Trophoblast cell (in vitro differentiated cells and primary cell): ENCODE results near the gene CCDC82.
A peak's percentile ranks its signal among the peaks of the same experiment; 100 is the strongest.

Experiments used
- DNase-seq, 2 donors: peaks; one replicate each; pipeline ENCODE4 v3.0.0-alpha.2; 2016
- H2AFZ ChIP-seq: 2 replicates; pipeline ENCODE4 v1.6.1; 2013; ENCODE audit warnings: low read length, moderate library complexity, mild to moderate bottlenecking; ENCODE audit not compliant: insufficient read depth, poor library complexity
- H2AK5ac ChIP-seq: 2 replicates; pipeline ENCODE4 v1.6.1; 2013; ENCODE audit warnings: mild to moderate bottlenecking, low read length
- H2BK120ac ChIP-seq: 2 replicates; pipeline ENCODE4 v1.6.1; 2013; ENCODE audit warnings: low read length, mild to moderate bottlenecking, moderate library complexity; ENCODE audit not compliant: insufficient read depth, poor library complexity
- H2BK12ac ChIP-seq: 2 replicates; pipeline ENCODE4 v1.6.1; 2013; ENCODE audit warnings: mild to moderate bottlenecking, low read length, moderate library complexity
- H2BK5ac ChIP-seq: 2 replicates; pipeline ENCODE4 v1.6.1; 2013; ENCODE audit warnings: low read length, low read depth, moderate library complexity, mild to moderate bottlenecking; ENCODE audit not compliant: poor library complexity
- H3K14ac ChIP-seq: 2 replicates; pipeline ENCODE4 v1.6.1; 2013; ENCODE audit warnings: mild to moderate bottlenecking, low read length
- H3K18ac ChIP-seq: 2 replicates; pipeline ENCODE4 v1.6.1; 2013; ENCODE audit warnings: mild to moderate bottlenecking, low read length
- H3K23ac ChIP-seq: 2 replicates; pipeline ENCODE4 v1.6.1; 2013; ENCODE audit warnings: low read length
- H3K27ac ChIP-seq: 2 replicates; pipeline ENCODE4 v1.5.1; 2013; ENCODE audit warnings: low read depth, mild to moderate bottlenecking, inconsistent platforms, low read length, moderate library complexity
- H3K27me3 ChIP-seq: 2 replicates; pipeline ENCODE4 v1.6.1; 2013; ENCODE audit warnings: inconsistent platforms, mild to moderate bottlenecking, low read length, moderate library complexity; ENCODE audit not compliant: insufficient read depth
- H3K36me3 ChIP-seq, 2 experiments: 1 replicate in 1 of 2; 2 replicates in 1 of 2; pipeline ENCODE4 v1.6.1; 2013; ENCODE audit warnings: low read length in 2 of 2, mild to moderate bottlenecking in 2 of 2, moderate library complexity in 1 of 2; ENCODE audit not compliant: insufficient read depth in 2 of 2, control insufficient read depth in 1 of 2
- H3K4ac ChIP-seq: 2 replicates; pipeline ENCODE4 v1.6.1; 2013; ENCODE audit warnings: low read depth, mild to moderate bottlenecking, low read length, moderate library complexity
- H3K4me1 ChIP-seq, 2 experiments: 1 replicate in 1 of 2; 2 replicates in 1 of 2; pipeline ENCODE4 v1.6.1; 2013; ENCODE audit warnings: low read length in 2 of 2, mild to moderate bottlenecking in 2 of 2, moderate library complexity in 1 of 2; ENCODE audit not compliant: insufficient read depth in 2 of 2, control insufficient read depth in 1 of 2
- H3K4me2 ChIP-seq: 2 replicates; pipeline ENCODE4 v1.6.1; 2013; ENCODE audit warnings: inconsistent platforms, mild to moderate bottlenecking, low read length, moderate library complexity
- H3K4me3 ChIP-seq: 2 replicates; pipeline ENCODE4 v1.5.1; 2013; ENCODE audit warnings: mild to moderate bottlenecking, low read depth, low read length, inconsistent platforms
- H3K79me1 ChIP-seq: one replicate; pipeline ENCODE4 v1.6.1; 2013; ENCODE audit warnings: low read length
- H3K79me2 ChIP-seq: 2 replicates; pipeline ENCODE4 v1.6.1; 2013; ENCODE audit warnings: low read length, mild to moderate bottlenecking; ENCODE audit not compliant: control insufficient read depth, insufficient read depth, poor library complexity
- H3K9ac ChIP-seq: 2 replicates; pipeline ENCODE4 v1.6.1; 2013; ENCODE audit warnings: mild to moderate bottlenecking, low read length
- H3K9me3 ChIP-seq: 2 replicates; pipeline ENCODE4 v1.6.1; 2013; ENCODE audit warnings: low read depth, mild to moderate bottlenecking, control low read depth, inconsistent platforms, low read length; ENCODE audit not compliant: insufficient read depth
- H4K12ac ChIP-seq: 2 replicates; pipeline ENCODE4 v1.6.1; 2013; ENCODE audit warnings: low read depth, mild to moderate bottlenecking, low read length, moderate library complexity
- H4K8ac ChIP-seq: 2 replicates; pipeline ENCODE4 v1.6.1; 2013; ENCODE audit warnings: low read depth, mild to moderate bottlenecking, low read length, moderate library complexity
- H4K91ac ChIP-seq: one replicate; pipeline ENCODE4 v1.6.1; 2013; ENCODE audit warnings: low read depth, mild to moderate bottlenecking, low read length, moderate library complexity
- WGBS: extraction: QIAGEN DNeasy Blood & Tissue Kit; methylation state at CpG from one replicate; pipeline ENCODE4 v1.1.7; 2013; ENCODE audit warnings: missing lambda C conversion rate; ENCODE audit not compliant: insufficient read length, insufficient coverage; ENCODE audit errors: extremely low coverage; 5-methylcytosine and 5-hydroxymethylcytosine counted together

CCDC82 gene

GRCh38 chr11:96391698-96392307 lies 2.1 kb upstream of the CCDC82 start:
- no peak overlapping the region for H2BK5ac ChIP-seq
- H3K79me1 ChIP-seq = peaks cover 11% of the 10 kb centered on the region
- no CpG with 5 or more reads among the region's 3 CpGs for WGBS
- H3K18ac ChIP-seq = no peak overlapping the region
- H3K4ac ChIP-seq = no peak overlapping the region
- H2BK12ac ChIP-seq = no peak overlapping the region
- no peak overlapping the region for H4K91ac ChIP-seq
- DNase-seq = no peak
- no peak overlapping the region for H4K12ac ChIP-seq
- no peaks in the 10 kb centered on the region for H3K27me3 ChIP-seq
- H2BK120ac ChIP-seq = no peak overlapping the region
- no peak overlapping the region for H3K23ac ChIP-seq
- peaks cover 0 to 6% of the 10 kb centered on the region in 2 experiments for H3K4me1 ChIP-seq
- no peak overlapping the region for H2AK5ac ChIP-seq
- H4K8ac ChIP-seq = no peak overlapping the region
- peaks cover 9% of the 10 kb centered on the region for H3K79me2 ChIP-seq
- no peak overlapping the region for H3K14ac ChIP-seq
- no peaks in the 10 kb centered on the region for H3K36me3 ChIP-seq
- H3K4me2 ChIP-seq = no peak overlapping the region
- H3K9ac ChIP-seq = no peak overlapping the region
- no peaks in the 10 kb centered on the region for H3K9me3 ChIP-seq
- H2AFZ ChIP-seq = no peak overlapping the region
- H3K27ac ChIP-seq = no peak overlapping the region
- H3K4me3 ChIP-seq = no peak overlapping the region

DNA sequence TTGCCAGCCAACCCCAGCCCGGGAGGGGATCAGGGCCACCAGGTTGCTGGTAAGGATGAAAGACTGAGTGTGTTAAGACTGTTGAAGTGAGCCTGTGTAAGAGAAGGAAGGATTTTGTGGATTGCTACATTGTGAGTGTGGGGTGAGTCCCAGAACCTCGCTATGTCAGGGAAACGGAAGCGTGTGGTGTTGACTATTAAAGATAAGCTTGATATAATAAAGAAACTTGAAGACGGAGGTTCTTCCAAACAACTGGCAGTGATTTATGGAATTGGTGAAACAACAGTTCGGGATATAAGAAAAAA lies 728 bp upstream of the CCDC82 start:
- H2AFZ ChIP-seq = peak overlapping the region; percentile 92
- peak overlapping the region; percentile 67 for H3K4me2 ChIP-seq
- peak overlapping the region; percentile 69 for H3K9ac ChIP-seq
- peak overlapping the region; percentile 83 for H3K14ac ChIP-seq
- H3K27ac ChIP-seq = peak overlapping the region; percentile 60
- DNase-seq = no peak
- peak overlapping the region; percentile 85 for H2BK5ac ChIP-seq
- peak overlapping the region; percentile 68 for H3K4ac ChIP-seq
- H2AK5ac ChIP-seq = peak overlapping the region; percentile 70
- peaks cover 9% of the 10 kb centered on the region for H3K79me2 ChIP-seq
- peaks cover 11% of the 10 kb centered on the region for H3K79me1 ChIP-seq
- peaks cover 0 to 3% of the 10 kb centered on the region in 2 experiments for H3K4me1 ChIP-seq
- peak overlapping the region; percentile 90 for H4K91ac ChIP-seq
- H3K36me3 ChIP-seq = peaks cover 0 to 2% of the 10 kb centered on the region in 2 experiments
- H4K12ac ChIP-seq = peak overlapping the region; percentile 61
- H2BK120ac ChIP-seq = peak overlapping the region; percentile 84
- WGBS = no CpG with 5 or more reads among the region's 6 CpGs
- no peaks in the 10 kb centered on the region for H3K9me3 ChIP-seq
- H3K27me3 ChIP-seq = no peaks in the 10 kb centered on the region
- H3K4me3 ChIP-seq = peak overlapping the region; percentile 89
- peak overlapping the region; percentile 91 for H3K18ac ChIP-seq
- H3K23ac ChIP-seq = no peak overlapping the region
- H2BK12ac ChIP-seq = peak overlapping the region; percentile 66
- H4K8ac ChIP-seq = peak overlapping the region; percentile 95

DNA sequence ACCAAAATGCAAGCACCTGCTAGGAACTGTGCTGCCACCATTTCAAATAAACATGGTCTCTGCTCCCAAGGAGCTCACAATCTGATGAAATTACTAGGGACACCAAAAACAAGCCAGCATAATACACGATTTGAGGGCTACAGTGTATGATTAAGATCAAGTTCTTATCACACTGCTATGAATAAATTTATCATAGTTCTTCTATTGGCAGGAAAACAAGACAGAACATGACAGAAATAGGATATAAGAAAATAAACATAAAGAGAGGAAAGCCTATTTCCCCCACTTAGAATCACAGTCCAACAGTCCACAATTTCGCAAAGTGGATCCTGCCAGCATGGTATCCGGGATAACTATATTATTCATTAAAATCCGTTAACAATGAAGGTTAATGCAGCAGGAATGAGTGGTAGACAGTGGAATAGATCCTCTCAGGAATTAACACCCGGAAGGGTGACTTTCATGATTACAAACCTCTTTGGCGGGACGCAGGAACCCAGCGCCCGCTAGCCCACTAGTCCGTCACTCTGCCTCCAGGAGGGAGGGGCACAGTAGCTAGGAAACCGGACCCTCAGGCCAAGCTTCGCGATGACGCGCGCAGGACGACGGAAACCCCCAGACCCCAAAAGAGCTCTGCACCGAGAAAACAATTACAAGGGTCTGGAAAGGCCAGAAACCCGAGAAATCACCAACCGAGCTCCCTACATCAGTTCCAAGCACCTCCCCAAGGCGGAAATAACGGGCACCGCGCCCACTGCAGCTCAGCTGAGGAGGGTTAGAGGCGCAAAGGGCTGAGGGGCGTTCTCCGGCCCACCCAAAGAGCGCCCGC lies 607 bp downstream of the CCDC82 start:
- peak overlapping the region; percentile 48 for H4K8ac ChIP-seq
- H3K79me1 ChIP-seq = peaks cover 11% of the 10 kb centered on the region
- H3K9ac ChIP-seq = peak overlapping the region; percentile 91
- H4K91ac ChIP-seq = peak overlapping the region; percentile 38
- no peak overlapping the region for H2BK12ac ChIP-seq
- no peaks in the 10 kb centered on the region for H3K27me3 ChIP-seq
- peak overlapping the region; percentile 6 for H2AFZ ChIP-seq
- peaks cover 9% of the 10 kb centered on the region for H3K79me2 ChIP-seq
- peak overlapping the region; percentile 68 for H3K27ac ChIP-seq
- H2AK5ac ChIP-seq = no peak overlapping the region
- no peaks in the 10 kb centered on the region for H3K9me3 ChIP-seq
- peak overlapping the region; percentile 10 for H2BK120ac ChIP-seq
- peaks cover 0 to 3% of the 10 kb centered on the region in 2 experiments for H3K4me1 ChIP-seq
- peak overlapping the region; percentile 13 for H3K4ac ChIP-seq
- DNase-seq = peak in 1 of 2 donors; percentile 52
- peak overlapping the region; percentile 9 for H3K14ac ChIP-seq
- H3K4me2 ChIP-seq = peak overlapping the region; percentile 62
- peaks cover 0 to 2% of the 10 kb centered on the region in 2 experiments for H3K36me3 ChIP-seq
- WGBS = no CpG with 5 or more reads among the region's 30 CpGs
- H4K12ac ChIP-seq = peak overlapping the region; percentile 28
- no peak overlapping the region for H3K23ac ChIP-seq
- peak overlapping the region; percentile 4 for H2BK5ac ChIP-seq
- H3K18ac ChIP-seq = peak overlapping the region; percentile 66
- peak overlapping the region; percentile 89 for H3K4me3 ChIP-seq

DNA sequence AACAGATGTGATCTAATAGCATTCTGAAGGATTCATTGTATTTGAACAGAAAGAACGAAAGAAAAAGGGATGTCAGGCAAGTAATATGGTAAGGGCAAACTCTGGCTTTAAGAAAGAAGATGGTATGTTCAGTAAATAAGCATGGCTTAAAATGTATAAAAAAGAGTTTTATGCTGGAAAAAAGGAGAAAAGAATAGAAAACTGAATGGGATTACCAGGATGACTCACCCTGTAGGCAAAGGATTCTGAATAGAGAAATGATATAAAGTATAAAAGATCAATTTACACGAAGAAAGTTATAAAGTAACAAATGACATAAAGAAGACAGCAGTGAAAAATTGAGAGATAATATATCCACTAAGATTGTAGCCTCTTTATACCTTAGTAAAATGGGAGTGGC lies 4.5 kb downstream of the CCDC82 start:
- no peak overlapping the region for H3K4ac ChIP-seq
- no CpG with 5 or more reads among the region's 2 CpGs for WGBS
- H3K18ac ChIP-seq = no peak overlapping the region
- peaks cover 6% of the 10 kb centered on the region for H3K79me2 ChIP-seq
- no peaks in the 10 kb centered on the region for H3K4me1 ChIP-seq
- H2BK12ac ChIP-seq = no peak overlapping the region
- no peak overlapping the region for H2AK5ac ChIP-seq
- H3K9me3 ChIP-seq = no peaks in the 10 kb centered on the region
- H4K12ac ChIP-seq = no peak overlapping the region
- H2BK120ac ChIP-seq = no peak overlapping the region
- no peak overlapping the region for H3K9ac ChIP-seq
- peaks cover 0 to 2% of the 10 kb centered on the region in 2 experiments for H3K36me3 ChIP-seq
- H3K79me1 ChIP-seq = peaks cover 8% of the 10 kb centered on the region
- no peak overlapping the region for H3K14ac ChIP-seq
- H3K4me3 ChIP-seq = no peak overlapping the region
- H3K27me3 ChIP-seq = no peaks in the 10 kb centered on the region
- no peak overlapping the region for H2BK5ac ChIP-seq
- H4K8ac ChIP-seq = no peak overlapping the region
- H2AFZ ChIP-seq = no peak overlapping the region
- no peak for DNase-seq
- H4K91ac ChIP-seq = no peak overlapping the region
- no peak overlapping the region for H3K4me2 ChIP-seq
- no peak overlapping the region for H3K23ac ChIP-seq
- no peak overlapping the region for H3K27ac ChIP-seq
